Ovary (tissue), 3 donors: ENCODE results near the gene ARHGAP12.

Source experiments
- CTCF ChIP-seq, 3 donors: fragments of 450-650 bp in 2 of 3; fragments of 200-600 bp in 1 of 3; IDR thresholded peaks; one replicate each; pipeline versions ENCODE4 v1.5.1 to v1.8.0; 2016 to 2022; ENCODE audit warnings: antibody characterized with exemption in 3 of 3, mild to moderate bottlenecking in 1 of 3
- EP300 ChIP-seq: sonication (generic); formaldehyde crosslinking; IDR thresholded peaks from one replicate; pipeline ENCODE4 v1.6.1; 2017; ENCODE audit warnings: antibody characterized with exemption
- POLR2A ChIP-seq: fragments of 450-650 bp; IDR thresholded peaks from one replicate; pipeline ENCODE4 v1.6.1; 2017; ENCODE audit warnings: antibody characterized with exemption, mild to moderate bottlenecking, moderate library complexity
- donor health status: DM: no; HTN: no; CAD: no.

GRCh38 chr10:31761156-31761555 lies 167.5 kb downstream of the ARHGAP12 start:
- TF ChIP-seq CTCF (IDR thresholded peaks at IDR 0.05) (no peak), EP300 (no peak), POLR2A (no peak)
